ELF-1 (cell line): ENCODE results near the gene ZSCAN16.

ENCODE experiments used
- DNase-seq: peaks from one replicate; pipeline ENCODE4 v3.0.0-alpha.2; 2016; ENCODE audit warnings: low read depth, low spot score

The ZSCAN16 gene

DNA sequence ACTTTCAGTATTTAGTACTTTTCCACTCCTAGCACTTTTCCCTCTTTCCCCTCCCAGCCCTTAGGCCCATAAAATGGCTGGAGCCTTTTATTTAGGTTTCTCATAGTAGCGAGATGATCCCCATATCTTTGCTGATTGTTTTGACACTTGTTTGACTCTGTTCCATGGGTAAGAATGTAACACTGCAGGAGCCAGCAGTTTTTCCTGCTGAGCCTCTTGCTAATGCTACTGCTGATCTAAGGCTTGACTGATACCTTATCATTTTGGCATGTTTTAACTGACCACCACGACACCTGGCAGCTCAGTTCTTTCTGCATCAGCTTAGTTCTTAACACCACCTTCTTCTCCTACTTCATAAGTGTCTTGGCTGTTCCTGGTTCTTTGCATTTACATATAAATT, 46.9 kb downstream of the ZSCAN16 start:
- no peak for DNase-seq

- no peak for DNase-seq
Observed at GRCh38 chr6:28172006-28172405, 47.6 kb downstream of the ZSCAN16 start.

GRCh38 chr6:28176373-28176772, 52.0 kb downstream of the ZSCAN16 start:
- DNase-seq, result no peak
